Fibroblast of mammary gland (primary cell): ENCODE data around the gene RNF34.
A peak's percentile ranks its signal among the peaks of the same experiment; 100 is the strongest.

Experiments used
- DNase-seq: peaks from one replicate; pipeline ENCODE4 v3.0.0-alpha.2; 2010; ENCODE audit warnings: low read depth
- H3K4me3 ChIP-seq: 2 replicates; pipeline ENCODE4 v1.5.1; 2011; ENCODE audit warnings: low read depth, mild to moderate bottlenecking, low read length, moderate library complexity; ENCODE audit not compliant: control insufficient read depth
- TF ChIP-seq, protein P1 (sequence below): conservative IDR thresholded peaks from 2 replicates; pipeline ENCODE4 v1.5.1; 2011; ENCODE audit warnings: low read depth, low read length, inconsistent platforms; ENCODE audit not compliant: control insufficient read depth, insufficient read depth

The RNF34 gene

DNA sequence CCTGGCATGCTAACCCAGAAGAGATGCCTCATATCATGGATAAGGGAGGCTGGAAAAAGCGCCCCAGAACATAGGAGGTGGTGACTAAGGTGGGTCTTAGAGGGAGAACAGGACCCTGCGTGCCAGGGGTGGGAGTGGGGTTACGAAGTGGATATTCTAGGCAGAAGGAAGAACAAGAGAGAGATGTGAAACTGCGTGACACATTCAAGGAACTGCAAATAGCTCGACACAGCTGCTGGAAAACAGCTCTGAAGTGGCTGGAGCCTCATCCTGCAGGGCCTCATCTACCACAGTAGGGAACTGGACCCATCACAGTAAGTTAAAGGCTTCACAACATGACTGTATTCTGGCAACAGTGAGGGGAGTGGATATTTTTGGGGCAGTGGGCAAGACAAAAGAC, 61.1 kb downstream of the RNF34 start:
- no peak overlapping the region for H3K4me3 ChIP-seq
- TF ChIP-seq, protein P1, sequence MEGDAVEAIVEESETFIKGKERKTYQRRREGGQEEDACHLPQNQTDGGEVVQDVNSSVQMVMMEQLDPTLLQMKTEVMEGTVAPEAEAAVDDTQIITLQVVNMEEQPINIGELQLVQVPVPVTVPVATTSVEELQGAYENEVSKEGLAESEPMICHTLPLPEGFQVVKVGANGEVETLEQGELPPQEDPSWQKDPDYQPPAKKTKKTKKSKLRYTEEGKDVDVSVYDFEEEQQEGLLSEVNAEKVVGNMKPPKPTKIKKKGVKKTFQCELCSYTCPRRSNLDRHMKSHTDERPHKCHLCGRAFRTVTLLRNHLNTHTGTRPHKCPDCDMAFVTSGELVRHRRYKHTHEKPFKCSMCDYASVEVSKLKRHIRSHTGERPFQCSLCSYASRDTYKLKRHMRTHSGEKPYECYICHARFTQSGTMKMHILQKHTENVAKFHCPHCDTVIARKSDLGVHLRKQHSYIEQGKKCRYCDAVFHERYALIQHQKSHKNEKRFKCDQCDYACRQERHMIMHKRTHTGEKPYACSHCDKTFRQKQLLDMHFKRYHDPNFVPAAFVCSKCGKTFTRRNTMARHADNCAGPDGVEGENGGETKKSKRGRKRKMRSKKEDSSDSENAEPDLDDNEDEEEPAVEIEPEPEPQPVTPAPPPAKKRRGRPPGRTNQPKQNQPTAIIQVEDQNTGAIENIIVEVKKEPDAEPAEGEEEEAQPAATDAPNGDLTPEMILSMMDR = no peak
- no peak for DNase-seq

DNA sequence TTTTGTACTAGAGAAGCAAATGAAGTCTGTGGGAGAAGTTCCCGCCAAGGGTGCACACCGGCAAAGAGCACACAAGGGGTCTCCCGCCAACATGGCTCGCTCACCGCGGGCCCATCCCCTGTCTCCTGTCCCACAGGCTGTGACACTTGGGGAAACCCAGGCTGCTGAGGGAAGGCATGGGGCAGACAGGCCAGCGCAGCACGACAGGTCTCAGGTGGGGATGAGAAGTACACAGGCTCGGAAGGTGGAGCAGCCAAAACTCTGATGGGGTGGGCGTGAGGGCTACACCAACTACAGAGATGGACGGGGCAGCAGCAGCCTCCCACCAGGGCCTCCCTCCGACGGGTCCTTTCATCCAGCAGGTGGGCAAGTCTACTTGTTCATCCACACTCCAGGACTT, 64.4 kb downstream of the RNF34 start:
- TF ChIP-seq, protein P1 = no peak
- DNase-seq = no peak
- H3K4me3 ChIP-seq = no peak overlapping the region

DNA sequence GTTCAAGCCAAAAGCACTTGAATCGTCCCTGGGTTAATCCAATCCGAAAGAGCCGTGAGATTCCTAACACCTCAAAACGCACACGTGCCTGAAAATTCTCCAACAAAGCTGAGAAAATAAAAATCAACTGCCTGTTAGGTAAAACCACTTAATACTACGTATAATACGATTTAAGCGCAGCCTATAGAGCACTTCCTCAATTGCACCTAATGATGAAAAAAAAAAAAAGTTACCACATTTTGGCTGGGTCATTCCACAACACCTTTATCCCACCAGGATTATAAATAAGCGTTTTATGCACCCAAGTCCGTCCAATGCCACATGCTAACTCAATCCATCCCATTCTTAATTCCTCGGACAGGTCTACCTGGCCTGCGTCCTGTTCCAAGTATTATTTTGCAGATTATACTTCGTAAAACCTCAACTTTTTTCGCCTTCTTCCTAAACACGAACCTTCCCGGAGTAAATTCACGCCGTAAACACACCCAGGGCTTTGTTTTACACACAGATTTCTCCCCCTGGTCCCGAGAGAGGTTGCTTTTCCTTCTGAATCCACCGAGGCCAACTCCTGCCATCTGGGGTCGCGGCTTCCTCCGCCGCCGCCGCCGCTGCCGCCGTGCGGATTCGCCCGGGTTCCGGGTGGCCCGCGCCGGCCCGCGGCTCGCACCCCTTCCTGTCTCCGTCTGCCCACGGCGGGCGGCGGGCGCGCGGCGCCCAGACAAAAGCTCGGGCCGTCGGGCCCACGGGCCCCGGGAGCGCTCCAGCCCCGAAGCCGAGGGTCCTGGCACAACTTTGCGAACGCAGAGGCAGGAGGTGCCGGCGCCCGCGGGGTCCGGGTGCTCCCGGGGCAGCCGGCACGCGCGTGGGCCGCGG, 66.2 kb downstream of the RNF34 start:
- no peak for DNase-seq
- TF ChIP-seq, protein P1 = no peak
- H3K4me3 ChIP-seq = peak overlapping the region; percentile 66

DNA sequence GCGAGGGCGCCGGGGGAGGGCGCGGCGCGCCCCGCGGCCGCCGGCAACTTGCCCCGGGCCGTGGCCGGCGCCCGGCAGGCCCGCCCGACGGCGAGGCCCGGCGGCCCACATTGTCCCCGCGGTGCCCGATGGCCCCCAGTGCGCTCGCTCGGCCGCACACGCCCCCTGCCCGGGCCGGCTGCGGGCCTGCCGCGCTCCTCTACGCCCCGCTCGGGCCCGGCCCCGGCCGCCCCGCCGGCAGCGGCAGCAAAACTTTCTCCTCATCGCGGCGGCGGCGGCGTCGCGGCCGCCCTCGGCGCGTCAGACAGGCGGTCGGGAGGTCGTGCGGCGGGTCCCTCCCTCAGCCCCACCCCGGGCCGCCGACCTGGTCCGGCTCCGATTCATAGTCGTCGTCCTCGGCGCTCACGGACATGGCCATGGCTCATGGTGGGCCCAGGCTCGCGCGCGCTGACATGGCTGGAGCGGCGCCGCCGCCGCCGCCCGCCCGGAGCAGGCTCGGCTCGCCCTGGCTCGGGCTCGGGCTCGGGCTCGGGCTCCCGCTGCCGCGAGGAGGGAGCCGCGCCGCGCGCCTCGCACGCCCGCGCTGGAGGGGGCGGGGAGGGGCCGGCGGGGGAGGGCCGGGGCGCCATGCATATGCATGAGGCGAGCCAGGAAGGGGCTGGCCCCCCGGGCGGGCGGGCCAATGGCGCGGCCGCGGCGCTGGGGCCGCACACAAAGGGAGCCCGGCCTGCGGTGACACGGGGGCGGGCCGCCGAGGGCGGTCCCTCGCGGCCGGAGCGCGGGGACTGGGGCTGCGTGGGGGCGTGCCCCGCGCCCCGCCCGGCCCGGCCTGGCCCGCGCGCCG, 67.1 kb downstream of the RNF34 start:
- DNase-seq = peak; percentile 74
- peak overlapping the region; percentile 52 for H3K4me3 ChIP-seq
- TF ChIP-seq, protein P1 = no peak

DNA sequence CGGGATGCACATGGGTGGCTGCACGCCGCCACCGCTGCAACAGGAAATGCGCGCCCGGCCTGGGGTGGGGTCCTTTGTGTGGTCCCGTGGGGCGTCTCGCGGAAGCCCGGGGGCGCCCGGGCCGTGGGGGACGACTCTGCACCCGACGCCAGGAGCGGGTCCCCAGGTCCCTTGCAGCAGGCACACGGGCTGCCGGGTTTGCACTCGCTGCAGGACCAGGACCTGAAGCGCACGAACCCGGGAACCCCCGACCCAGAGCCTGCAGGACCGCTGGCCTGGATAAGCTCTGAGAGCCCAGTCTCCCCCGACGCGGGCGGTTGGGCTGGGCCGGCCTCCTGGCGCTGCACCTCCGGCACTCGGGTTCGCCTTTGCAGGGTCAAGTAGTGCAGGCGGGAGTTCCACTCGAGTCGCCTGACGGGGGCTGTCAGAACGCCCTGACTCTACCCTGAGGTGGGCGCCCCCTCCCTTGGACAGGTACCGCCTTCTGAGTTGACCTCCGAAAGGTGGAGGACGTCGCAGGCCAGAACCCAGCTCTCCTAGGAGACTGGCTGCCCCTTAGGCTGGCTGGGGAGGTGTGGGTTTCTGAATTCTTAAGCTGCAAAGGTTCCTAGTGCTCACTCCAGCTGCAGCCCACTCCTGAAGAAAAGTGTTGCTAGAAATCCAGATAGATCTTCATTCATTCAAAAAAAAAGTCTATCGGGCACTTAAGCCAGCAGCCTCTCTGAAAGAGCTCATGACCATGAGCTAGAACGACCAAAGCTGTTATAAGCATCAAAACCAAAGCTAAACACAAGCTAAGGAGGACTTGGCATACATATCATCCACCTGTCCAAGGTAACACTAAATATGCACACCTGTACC, 68.0 kb downstream of the RNF34 start:
- no peak for DNase-seq
- TF ChIP-seq, protein P1 = no peak
- H3K4me3 ChIP-seq = peak overlapping the region; percentile 52

DNA sequence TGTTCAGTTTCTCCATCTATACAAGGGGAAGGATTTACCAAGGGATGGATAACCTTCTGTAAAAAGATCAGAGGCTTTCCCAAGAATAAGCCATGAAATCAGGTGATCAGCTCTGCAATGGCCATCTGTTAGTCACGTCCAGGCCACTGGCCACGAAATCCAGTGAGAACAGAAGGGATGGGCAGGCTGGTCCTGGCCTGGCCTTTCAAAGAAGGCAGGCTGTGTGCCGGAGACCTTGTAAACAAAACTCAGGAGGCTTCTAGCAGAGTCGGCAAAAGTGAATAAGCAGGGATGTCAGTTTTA, 68.5 kb downstream of the RNF34 start:
- TF ChIP-seq, protein P1 = no peak
- H3K4me3 ChIP-seq = no peak overlapping the region
- DNase-seq = peak; percentile 59
